Heart right ventricle (tissue), 16 donors: ENCODE results near the gene THBD. TPM values are rescaled to one million over a fixed set of nuclear protein-coding genes. Genes with fewer than 3 reads are reported as not detected.
A peak's percentile ranks its signal among the peaks of the same experiment; 100 is the strongest.

Experiments used
- ATAC-seq, 8 donors: fragments of 200-7000 bp; cut with Tn5 transposase; one replicate each; pipeline ENCODE4 v1.9.1; 2020; ENCODE audit warnings: mild to moderate bottlenecking in 8 of 8, moderate library complexity in 8 of 8, moderate number of reproducible peaks in 1 of 8
- DNase-seq, 2 donors: peaks; one replicate each; pipeline ENCODE4 v3.0.0-alpha.2; 2020
- H3K27ac ChIP-seq, 10 donors: fragments of 200-600 bp; sonication (generic) in 2 of 10; one replicate each; pipeline versions ENCODE4 v1.5.0 to v1.8.0; 2020 to 2022; ENCODE audit warnings: mild to moderate bottlenecking in 3 of 10
- H3K27me3 ChIP-seq, 7 donors: fragments of 200-600 bp; one replicate each; pipeline ENCODE4 v1.8.0; 2021 to 2022; ENCODE audit warnings: mild to moderate bottlenecking in 2 of 7
- H3K36me3 ChIP-seq, 9 donors: fragments of 200-600 bp; sonication (generic) in 1 of 9; one replicate each; pipeline versions ENCODE4 v1.5.0 to v1.8.0; 2020 to 2022; ENCODE audit warnings: mild to moderate bottlenecking in 2 of 9
- H3K4me1 ChIP-seq, 9 donors: fragments of 200-600 bp; sonication (generic) in 1 of 9; one replicate each; pipeline versions ENCODE4 v1.5.0 to v1.8.0; 2020 to 2022; ENCODE audit warnings: mild to moderate bottlenecking in 4 of 9
- H3K4me3 ChIP-seq, 10 donors: fragments of 200-600 bp; sonication (generic) in 2 of 10; one replicate each; pipeline versions ENCODE4 v1.5.0 to v1.8.0; 2020 to 2022; ENCODE audit warnings: mild to moderate bottlenecking in 7 of 10, moderate library complexity in 2 of 10
- H3K9me3 ChIP-seq, 11 donors: fragments of 200-600 bp in 10 of 11; sonication (generic) in 2 of 11; one replicate each; pipeline versions ENCODE4 v1.5.0 to v1.8.0; 2013 to 2022; ENCODE audit warnings: mild to moderate bottlenecking in 2 of 11, control low read depth in 1 of 11, moderate library complexity in 1 of 11
- CTCF ChIP-seq, 9 donors: fragments of 200-600 bp; sonication (generic) in 2 of 9; IDR thresholded peaks; one replicate each; pipeline versions ENCODE4 v1.5.0 to v1.8.0; 2021 to 2022; ENCODE audit warnings: antibody characterized with exemption in 9 of 9, mild to moderate bottlenecking in 5 of 9, moderate library complexity in 1 of 9
- WGBS, 2 donors: extraction: QIAGEN DNeasy Blood & Tissue Kit; methylation state at CpG; one replicate each; pipeline ENCODE4 v1.1.7; 2013; ENCODE audit warnings: inconsistent platforms in 1 of 2; 5-methylcytosine and 5-hydroxymethylcytosine counted together
- intact Hi-C, 10 donors: fragments of 100-400 bp; cut with DNase I; formaldehyde crosslinking; loops; one replicate each; pipeline versions ENCODE4 v1.11.1 to v1.14.2; 2022
- polyA plus RNA-seq, 2 donors: library from polyadenylated mRNA; stranded (reverse); fragments of 200-250 nt; gene quantifications; one replicate each; pipeline ENCODE4 v1.2.3, GENCODE V29; 2013
- total RNA-seq, 10 donors: library from RNA; stranded (reverse); fragmentation: NEBNext Ultra II Directional in 3 of 10; extraction: Animal tissue kit (Norgen Biotek cat#: 25700) in 3 of 10; gene quantifications; one replicate each; pipeline versions ENCODE4 v1.2.1 to v1.2.4, GENCODE V29; 2021 to 2023
- donor health status: Arrhythmogenic right ventricular cardiomyopathy.
- donor health status: ischemic (EF 13 %, LVEDD 7.1; RV severe dilation, severe dysfunction).
- donor health status: healthy with polysubstance abuse.
- donor health status: DM: no; HTN: yes; CAD: no.
- donor health status: DM: no; HTN: no; CAD: no.
- donor health status: ischemic (EF 25% LVEDD 6.9; RV normal size, moderate dysfunction).
- donor health status: ischemic (EF 25% LVEDD 5.7; RV mildly dilated, moderate dysfunction).
- donor health status: healthy.
- donor health status: DM: yes; HTN: yes; CAD: no.
- donor health status: Ischemic cardiomyopathy.
- donor health status: ischemic (EF 35%, LVEDD 5.7; RV mildly dilated, moderate dysfunction).
- donor health status: nonischemic (EF 11% LVEDD 7.7; RV severe dilation, severe dysfunction).
- donor health status: DM: yes; HTN: yes; CAD: no.
- donor health status: PGD.
- donor health status: ischemic (EF 29% LVEDD 5.4; RV normal size, mild dysfunction).
- donor health status: nonischemic (EF 23%, LVEDD 6.1; RV moderate dilation, normal function).

THBD gene
- total and polyA plus RNA-seq, 12 donors, result 11.1 to 61.0 (median 17.4) TPM

GRCh38 chr20:23090878-23091277, 41.4 kb upstream of the THBD start:
- H3K4me3 ChIP-seq, result no peak overlapping the region
- no peak overlapping the region for H3K27ac ChIP-seq
- no peaks in the 10 kb centered on the region for H3K27me3 ChIP-seq
- H3K9me3 ChIP-seq, result no peaks in the 10 kb centered on the region
- DNase-seq, result no peak
- WGBS, 2 donors, result 82% methylated on average over 4 of the region's 4 CpGs
- peaks cover 12 to 59% (median 38%) of the 10 kb centered on the region in 9 donors for H3K4me1 ChIP-seq
- H3K36me3 ChIP-seq, result no peaks in the 10 kb centered on the region
- ATAC-seq, result no peak
- intact Hi-C loops, result no loop called here
- no peak for TF ChIP-seq CTCF (IDR thresholded peaks at IDR 0.05)

GRCh38 chr20:23090147-23090546, 40.7 kb upstream of the THBD start:
- Histone ChIP-seq H3K4me3 (no peak overlapping the region), H3K36me3 (no peaks in the 10 kb centered on the region), H3K9me3 (no peaks in the 10 kb centered on the region), H3K4me1 (peaks cover 12 to 57% (median 38%) of the 10 kb centered on the region in 9 donors), H3K27me3 (no peaks in the 10 kb centered on the region), H3K27ac (no peak overlapping the region)
- intact Hi-C loops, result no loop called here
- no peak for TF ChIP-seq CTCF (IDR thresholded peaks at IDR 0.05)
- DNase-seq (no peak), ATAC-seq (no peak)
- WGBS, 2 donors, result 83 to 91% methylated on average over 6 of the region's 6 CpGs

GRCh38 chr20:23088866-23089265, 39.4 kb upstream of the THBD start:
- Histone ChIP-seq H3K27ac (no peak overlapping the region), H3K27me3 (no peaks in the 10 kb centered on the region), H3K36me3 (no peaks in the 10 kb centered on the region), H3K9me3 (no peaks in the 10 kb centered on the region), H3K4me3 (no peak overlapping the region), H3K4me1 (peaks cover 12 to 54% (median 38%) of the 10 kb centered on the region in 9 donors)
- DNase-seq (no peak), ATAC-seq (no peak)
- intact Hi-C loops, result loop anchor here in 3 of 10 donors (5.0 kb wide), 3 partner anchors 37 to 53 kb away; no protein-coding TSS in a partner anchor
- no peak for TF ChIP-seq CTCF (IDR thresholded peaks at IDR 0.05)
- WGBS, 2 donors, result 94 to 97% methylated on average over 8 of the region's 8 CpGs

- peaks cover 0 to 4% (median 0%) of the 10 kb centered on the region in 9 donors for H3K36me3 ChIP-seq
- H3K9me3 ChIP-seq, result no peaks in the 10 kb centered on the region
- no peak for TF ChIP-seq CTCF (IDR thresholded peaks at IDR 0.05)
- peak overlapping the region; percentile 91 to 99 (median 97) for H3K27ac ChIP-seq
- no peak for ATAC-seq
- H3K27me3 ChIP-seq, result no peaks in the 10 kb centered on the region
- no peak for DNase-seq
- WGBS, 2 donors, result 69 to 77% methylated on average over 9 of the region's 9 CpGs
- no peak overlapping the region for H3K4me3 ChIP-seq
- intact Hi-C loops, result loop anchor here in 3 of 10 donors (5.0 kb wide), 3 partner anchors 35 to 55 kb away; no protein-coding TSS in a partner anchor
- peaks cover 12 to 49% (median 32%) of the 10 kb centered on the region in 9 donors for H3K4me1 ChIP-seq
Observed at GRCh38 chr20:23087587-23088251, 38.2 kb upstream of the THBD start.
